HFF-Myc (cell line): Measurements from ENCODE around the gene CHST14.
A peak's percentile ranks its signal among the peaks of the same experiment; 100 is the strongest.

Experiments used
- DNase-seq: peaks from one replicate; pipeline ENCODE4 v3.0.0-alpha.2; 2011; ENCODE audit warnings: low read depth; ENCODE audit errors: extremely low read depth
- H3K4me3 ChIP-seq: replicated peaks from 2 replicates; pipeline ENCODE4 v1.5.1; 2011; ENCODE audit warnings: low read depth, mild to moderate bottlenecking, control low read depth, low read length
- TF ChIP-seq, protein P1 (sequence below): IDR thresholded peaks from 2 replicates; pipeline ENCODE4 v1.5.1; 2012; ENCODE audit warnings: mild to moderate bottlenecking, low read depth, low read length, control low read depth; ENCODE audit errors: missing control alignments

The CHST14 gene

DNA sequence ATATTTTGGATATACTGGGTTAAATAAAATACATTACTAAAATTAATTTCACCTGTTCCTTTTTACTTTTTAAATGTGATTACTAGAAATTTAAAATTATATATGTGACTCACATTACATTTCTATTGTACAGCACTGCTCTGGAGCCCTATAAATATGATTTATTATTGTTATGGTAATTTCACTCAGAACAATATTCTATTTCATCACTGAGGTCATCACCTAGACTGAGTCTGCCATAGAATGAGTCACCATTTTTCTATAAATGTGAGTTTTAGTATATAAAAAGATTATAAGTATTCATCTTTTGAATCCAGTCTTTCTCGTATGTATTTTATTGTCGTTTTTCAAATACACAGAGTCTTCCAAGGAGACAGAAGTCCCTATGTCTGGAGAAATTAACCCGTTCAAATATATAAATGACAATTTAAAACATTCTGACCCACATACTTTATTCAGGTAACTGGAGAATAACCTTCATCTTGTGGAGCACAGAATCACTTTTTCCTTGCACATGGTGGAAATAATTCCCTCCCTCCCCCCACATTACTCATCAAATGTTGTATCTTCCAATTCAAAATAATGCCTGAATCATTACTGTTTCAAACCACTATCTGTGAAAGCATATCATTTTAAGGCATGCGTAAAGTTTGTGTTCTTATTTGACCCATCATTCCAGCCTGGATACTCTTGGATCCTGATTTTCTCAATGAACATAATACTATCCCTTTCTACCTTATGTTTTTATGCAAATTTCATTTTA lies 30.0 kb downstream of the CHST14 start:
- H3K4me3 ChIP-seq = no peak overlapping the region
- no peak for DNase-seq
- TF ChIP-seq, protein P1, sequence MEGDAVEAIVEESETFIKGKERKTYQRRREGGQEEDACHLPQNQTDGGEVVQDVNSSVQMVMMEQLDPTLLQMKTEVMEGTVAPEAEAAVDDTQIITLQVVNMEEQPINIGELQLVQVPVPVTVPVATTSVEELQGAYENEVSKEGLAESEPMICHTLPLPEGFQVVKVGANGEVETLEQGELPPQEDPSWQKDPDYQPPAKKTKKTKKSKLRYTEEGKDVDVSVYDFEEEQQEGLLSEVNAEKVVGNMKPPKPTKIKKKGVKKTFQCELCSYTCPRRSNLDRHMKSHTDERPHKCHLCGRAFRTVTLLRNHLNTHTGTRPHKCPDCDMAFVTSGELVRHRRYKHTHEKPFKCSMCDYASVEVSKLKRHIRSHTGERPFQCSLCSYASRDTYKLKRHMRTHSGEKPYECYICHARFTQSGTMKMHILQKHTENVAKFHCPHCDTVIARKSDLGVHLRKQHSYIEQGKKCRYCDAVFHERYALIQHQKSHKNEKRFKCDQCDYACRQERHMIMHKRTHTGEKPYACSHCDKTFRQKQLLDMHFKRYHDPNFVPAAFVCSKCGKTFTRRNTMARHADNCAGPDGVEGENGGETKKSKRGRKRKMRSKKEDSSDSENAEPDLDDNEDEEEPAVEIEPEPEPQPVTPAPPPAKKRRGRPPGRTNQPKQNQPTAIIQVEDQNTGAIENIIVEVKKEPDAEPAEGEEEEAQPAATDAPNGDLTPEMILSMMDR = no peak

DNA sequence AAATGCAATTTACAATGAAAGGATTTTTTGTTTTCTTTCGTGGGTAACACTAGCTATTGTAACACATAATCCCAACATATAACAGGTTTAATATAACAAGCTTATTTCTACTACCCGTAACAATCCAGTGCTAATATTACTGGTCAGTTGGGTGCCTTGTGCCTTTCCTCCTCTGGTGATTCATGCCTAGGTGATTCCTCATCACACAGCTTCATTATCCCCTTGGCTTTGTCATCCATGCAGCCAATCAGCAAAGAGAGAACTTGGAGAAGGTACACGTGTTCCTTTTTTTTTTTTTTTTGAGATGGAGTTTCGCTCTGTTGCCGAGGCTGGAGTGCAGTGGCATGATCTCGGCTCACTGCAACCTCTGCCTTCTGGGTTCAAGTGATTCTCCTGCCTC lies 30.7 kb downstream of the CHST14 start:
- DNase-seq = no peak
- TF ChIP-seq, protein P1 = no peak
- no peak overlapping the region for H3K4me3 ChIP-seq

DNA sequence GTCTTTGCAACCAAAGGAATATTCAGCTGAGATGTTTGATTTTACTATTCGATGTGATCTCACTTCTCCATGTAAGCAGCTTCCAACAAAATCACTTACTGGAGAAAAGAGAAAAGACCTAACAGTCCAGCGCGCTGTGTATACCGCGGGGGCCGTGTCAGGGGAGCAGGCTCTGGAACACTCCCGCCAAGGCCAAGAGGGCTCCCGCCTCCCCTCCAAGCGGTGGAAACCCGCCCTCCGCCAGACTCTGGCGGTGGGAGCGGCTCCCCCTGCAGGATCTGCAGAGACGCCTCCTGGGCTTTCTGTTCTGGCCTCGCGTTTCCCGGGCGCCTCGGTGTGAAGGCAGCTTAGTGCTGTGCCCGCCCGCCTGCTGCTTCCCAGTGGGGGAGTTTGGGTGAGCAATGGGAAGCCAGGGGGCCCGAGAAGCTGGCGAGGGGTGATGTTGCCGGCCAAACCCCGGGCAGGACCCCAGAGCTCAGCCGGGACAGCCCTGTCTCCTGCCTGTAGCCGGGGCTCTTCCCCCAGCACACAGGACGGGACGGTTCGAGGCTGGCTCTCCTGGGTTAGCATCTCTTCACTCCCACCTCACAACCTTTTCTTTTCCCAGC lies 36.3 kb downstream of the CHST14 start:
- H3K4me3 ChIP-seq = 0 out of 2 replicates have a peak overlapping the region, but pooled peaks have one; percentile 3
- DNase-seq = no peak
- TF ChIP-seq, protein P1 = peak; percentile 74

DNA sequence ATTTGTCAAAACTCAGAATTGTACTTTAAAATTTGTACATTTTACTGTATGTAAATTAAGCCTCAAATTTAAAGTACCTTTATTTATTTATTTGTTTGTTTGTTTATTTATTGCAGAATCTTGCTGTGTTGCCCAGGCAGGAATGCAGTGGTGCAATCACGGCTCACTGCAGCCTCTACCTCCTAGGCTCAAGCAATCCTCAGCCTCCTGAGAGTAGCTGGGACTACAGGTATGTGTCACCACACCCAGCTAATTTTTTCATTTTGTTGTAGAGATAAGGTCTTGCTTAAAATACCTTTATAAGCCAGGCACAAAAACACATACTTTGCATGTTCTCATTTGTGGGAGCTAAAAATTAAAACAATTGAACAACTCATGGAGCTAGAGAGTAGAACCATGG lies 37.4 kb downstream of the CHST14 start:
- DNase-seq = no peak
- TF ChIP-seq, protein P1 = no peak
- no peak overlapping the region for H3K4me3 ChIP-seq

DNA sequence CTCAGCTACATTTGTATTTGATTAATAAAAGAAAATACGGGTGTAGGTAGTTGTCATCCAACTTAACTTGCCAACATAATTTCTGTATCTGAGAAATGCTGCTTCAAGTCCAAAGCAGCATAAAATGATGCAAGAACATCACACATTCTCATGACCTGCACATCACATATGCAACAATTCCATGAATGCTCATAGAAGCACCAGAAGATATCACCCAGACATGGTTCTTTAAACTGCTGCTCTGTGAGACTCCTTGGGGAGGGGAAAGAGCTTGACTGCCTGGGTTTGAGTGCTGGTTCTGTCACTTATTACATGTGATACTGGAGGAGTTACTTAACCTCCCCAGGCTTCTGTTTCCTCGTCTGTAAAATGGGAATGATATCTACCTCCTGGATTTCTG lies 39.4 kb downstream of the CHST14 start:
- H3K4me3 ChIP-seq = no peak overlapping the region
- TF ChIP-seq, protein P1 = no peak
- no peak for DNase-seq

DNA sequence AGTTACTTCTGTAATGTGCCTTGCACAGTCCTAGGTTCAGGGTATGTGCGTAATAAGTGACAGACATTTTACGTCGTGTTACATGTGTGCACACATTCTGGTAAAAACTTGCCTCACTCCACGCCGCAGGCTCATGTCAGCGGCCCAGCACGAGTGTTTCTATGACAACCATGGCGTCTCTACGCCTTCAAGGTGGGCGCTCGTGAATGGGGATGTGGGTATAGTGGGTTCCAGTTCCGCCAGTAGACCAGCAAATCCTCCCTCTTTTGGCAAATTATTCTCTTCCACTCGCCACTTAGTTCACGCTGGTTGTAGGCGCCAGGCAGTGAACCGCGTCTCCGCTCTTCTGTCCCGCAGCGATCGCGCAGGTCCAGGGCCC lies 40.3 kb downstream of the CHST14 start:
- no peak for DNase-seq
- H3K4me3 ChIP-seq = peak overlapping the region; percentile 30
- TF ChIP-seq, protein P1 = no peak
